GM18951 (cell line): ENCODE results near the gene SIGLEC14.
"Not testable (repeated sequence)": the region's sequence is repeated elsewhere in the genome, so short reads cannot be mapped to it uniquely, and the experiment has no call there.

Experiments
- POLR2A ChIP-seq: IDR thresholded peaks from 4 replicates; pipeline ENCODE4 v1.6.1; 2011; ENCODE audit warnings: mild to moderate bottlenecking; ENCODE audit not compliant: insufficient read length, insufficient read depth; ENCODE audit errors: extremely low read depth
- in situ Hi-C: fragments of 300-500 bp; cut with MboI; formaldehyde crosslinking; loops from one replicate; pipeline ENCODE4 v1.12.0; 2022; ENCODE audit warnings: low sequenced_read_pairs, mixed read lengths, inconsistent platforms; ENCODE audit not compliant: unreplicated experiment

The SIGLEC14 gene

DNA sequence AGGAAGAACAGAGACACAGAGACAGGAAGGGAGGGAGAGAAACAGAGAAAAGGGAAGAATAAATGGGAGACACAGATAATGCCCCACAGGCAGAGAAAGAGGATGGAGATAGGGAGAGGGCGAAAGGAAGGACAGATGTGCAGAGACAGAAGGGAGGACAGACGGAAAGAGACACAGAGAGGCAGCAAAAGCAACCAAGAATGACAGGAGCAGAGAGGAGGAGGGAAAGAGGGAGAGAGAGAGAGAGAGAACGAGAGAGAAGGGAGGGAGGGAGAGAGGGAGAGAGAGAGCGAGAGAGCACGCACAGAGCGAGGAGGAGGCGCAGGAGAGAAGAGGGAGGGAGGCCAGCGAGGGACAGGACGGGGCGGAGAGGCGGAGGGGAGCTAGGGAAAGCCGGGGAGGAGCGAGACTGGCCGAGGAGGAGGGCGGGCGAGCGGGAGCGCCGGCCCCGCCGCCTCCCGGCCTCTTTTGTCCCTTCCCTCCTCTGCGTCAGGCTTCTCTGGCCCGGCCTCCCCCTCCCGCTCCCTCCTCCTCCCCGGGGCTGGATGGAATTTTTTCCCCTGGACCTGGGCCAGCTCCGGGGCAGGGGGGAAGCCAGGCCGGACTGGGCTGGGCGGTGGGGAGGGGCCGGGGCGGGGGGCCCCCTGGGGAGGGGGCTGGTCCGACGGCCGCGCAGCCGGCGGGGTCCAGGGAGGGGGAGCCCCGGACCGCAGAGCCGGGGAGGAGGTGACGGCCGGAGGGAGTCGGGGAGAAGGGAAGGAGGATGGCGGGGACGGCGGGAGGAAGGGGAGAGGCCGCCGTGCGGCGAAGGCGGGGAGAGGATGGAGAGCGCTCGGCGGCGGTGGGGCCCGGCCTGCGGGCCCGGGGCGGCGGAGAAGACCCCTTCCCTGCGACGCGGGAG is 42.3 kb upstream of the SIGLEC14 start:
- in situ Hi-C loops = no loop called here
- no peak for TF ChIP-seq POLR2A

DNA sequence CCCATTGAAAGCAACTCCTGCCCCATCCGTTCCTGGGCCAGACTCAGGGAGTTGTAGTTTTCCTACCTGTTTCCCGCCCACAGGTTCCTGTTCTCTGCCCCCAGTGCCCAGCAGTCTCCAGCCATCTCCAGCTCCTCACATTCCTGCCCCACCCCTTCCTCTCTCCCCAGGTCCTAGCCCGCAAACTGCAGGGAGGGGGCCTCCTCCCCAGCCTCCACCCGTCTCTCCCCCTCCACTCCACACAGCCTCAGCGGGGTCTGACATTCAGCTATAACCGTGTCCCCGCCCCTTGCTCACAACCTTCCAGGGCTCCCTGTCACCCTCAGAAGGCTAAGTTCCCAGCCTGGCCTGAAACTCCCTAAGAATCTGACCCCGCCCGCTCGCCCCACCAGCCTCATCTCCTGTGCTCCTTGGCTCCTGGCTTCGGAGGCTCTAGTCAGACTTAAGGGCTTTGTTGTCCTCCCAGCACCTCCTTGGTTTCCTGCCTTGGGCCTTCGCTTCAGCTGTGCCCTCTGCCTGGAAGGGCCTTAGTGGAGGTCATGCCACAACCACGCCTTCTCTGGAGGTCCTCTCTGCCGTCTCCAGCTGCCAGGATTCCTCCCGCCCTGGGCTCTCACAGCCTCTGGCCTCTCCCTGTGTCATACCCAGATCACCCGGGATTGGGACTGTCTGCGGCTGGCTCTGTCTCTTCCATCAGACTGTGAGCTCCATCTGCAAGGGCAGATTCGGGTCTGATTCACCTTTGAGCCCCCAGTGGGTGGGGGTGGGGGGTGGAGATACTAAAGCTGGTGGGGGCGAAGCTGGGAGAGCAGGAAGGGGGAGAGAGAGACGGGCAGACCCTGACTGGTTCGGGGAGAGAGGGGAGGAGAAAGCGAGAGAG is 41.4 kb upstream of the SIGLEC14 start:
- no peak for TF ChIP-seq POLR2A
- in situ Hi-C loops = no loop called here

DNA sequence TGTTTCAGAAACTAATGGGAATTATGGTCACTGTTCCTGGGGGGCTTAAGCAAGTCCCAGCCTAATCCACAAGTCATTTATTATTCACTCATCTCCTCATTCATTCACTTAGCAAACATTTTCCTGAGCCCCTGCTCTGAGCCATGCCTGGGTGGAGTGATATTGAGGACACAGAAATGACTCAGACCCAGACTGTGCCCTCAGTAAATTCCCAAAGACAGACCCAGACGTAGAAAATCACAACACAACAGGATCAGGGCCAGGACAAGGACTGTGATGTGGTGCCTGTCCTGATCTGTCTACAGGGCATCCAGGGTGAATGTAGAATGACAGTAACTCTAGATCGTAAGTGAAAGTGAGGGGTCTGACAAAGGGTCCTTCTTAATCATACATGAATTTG is 39.5 kb upstream of the SIGLEC14 start:
- no peak for TF ChIP-seq POLR2A
- in situ Hi-C loops = no loop called here

DNA sequence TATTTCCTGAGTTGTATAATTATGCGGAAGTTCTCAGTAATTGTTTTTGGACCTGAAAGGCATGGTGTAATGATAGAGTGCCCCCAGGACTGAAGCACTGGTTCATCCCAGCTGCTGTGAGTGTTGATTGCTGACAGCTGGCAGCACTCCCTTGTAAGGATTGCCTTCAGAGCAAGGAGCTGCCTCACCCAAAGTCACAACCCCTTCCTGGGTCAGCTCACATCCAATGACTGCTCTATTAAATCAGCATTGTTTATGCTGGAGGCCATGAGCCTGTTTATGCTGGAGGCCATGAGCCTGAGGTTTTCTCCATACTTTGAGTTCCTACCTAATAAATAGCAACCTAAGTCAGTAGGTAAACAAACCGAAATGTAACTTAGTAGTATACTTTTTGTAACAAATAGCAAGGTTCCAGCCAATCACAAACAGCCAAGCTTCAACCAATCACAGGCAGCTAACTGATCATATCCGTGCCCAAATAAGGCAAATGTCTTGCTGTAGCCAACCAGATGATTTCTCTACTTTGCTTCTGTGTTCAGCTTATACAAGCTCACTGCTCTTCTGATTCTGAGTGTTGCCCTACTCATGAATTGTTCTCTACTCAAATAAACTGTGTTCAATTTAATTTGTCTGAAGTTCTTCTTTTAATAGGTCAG is 34.8 kb upstream of the SIGLEC14 start:
- no peak for TF ChIP-seq POLR2A
- in situ Hi-C loops = no loop called here

DNA sequence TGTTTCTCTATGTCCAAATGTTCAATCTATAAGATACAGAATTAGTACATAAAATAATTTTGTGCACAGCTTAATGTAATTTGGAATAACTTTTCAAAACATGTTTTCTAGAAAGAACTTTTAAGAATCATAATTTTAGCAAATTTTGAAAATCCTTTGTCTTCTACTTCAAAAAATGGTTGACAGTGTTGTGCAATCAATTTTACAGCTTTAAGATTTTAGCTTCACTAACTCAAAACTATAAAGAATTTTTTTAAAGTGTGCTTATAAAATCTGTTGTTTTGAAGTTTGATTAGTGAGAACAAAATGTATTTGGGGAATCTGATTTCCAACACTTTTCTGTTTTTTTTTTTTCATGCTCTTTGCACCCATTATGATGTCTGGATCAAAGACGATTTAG is 33.8 kb upstream of the SIGLEC14 start:
- no peak for TF ChIP-seq POLR2A
- in situ Hi-C loops = no loop called here

DNA sequence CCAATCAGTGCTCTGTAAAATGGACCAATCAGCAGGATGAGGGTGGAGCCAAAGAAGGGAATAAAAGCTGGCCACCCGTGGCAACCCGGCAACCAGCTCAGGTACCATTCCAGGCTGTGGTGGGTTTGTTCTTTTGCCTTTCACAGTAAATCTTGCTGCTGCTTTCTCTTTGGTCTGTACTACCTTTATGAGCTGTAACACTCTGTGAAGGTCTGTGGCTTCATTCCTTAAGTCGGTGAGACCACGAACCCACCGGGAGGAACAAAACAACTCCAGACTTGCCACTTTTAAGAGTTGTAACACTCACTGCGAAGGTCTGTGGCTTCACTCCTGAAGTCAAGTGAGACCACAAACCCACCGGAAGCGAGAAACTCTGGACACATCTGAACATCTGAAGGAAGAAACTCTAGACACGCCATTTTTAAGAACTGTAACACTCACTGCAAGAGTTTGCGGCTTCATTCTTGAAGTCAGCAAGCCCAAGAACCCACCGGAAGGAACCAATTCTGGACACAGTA is 30.0 kb upstream of the SIGLEC14 start:
- TF ChIP-seq POLR2A = no peak
- in situ Hi-C loops = no loop called here

DNA sequence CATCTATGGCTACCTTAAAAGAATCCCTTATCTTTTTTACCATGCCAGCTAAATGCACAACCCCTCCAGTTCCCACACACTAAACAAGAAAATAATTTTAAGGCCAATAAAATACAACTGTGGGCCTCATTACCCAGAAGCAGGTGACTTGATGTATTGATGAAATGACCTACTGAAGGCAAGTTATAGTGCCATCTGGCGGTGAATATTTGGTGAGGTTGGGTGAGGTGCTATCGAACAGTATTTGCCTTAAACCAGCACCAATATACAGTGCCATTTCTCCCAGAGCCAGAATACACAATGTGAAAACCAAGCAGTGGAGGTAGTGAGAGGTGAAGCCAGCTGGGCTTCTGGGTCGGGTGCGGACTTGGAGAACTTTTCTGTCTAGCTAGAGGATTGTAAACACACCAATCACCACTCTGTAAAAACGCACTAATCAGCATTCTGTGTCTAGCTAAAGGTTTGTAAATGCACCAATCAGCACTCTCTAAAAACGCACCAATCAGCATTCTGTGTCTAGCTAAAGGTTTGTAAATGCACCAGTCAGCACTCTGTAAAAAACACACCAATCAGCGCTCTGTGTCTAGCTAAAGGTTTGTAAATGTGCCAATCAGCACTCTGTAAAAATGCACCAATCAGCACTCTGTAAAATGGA is 29.4 kb upstream of the SIGLEC14 start:
- in situ Hi-C loops = not testable (repeated sequence)

DNA sequence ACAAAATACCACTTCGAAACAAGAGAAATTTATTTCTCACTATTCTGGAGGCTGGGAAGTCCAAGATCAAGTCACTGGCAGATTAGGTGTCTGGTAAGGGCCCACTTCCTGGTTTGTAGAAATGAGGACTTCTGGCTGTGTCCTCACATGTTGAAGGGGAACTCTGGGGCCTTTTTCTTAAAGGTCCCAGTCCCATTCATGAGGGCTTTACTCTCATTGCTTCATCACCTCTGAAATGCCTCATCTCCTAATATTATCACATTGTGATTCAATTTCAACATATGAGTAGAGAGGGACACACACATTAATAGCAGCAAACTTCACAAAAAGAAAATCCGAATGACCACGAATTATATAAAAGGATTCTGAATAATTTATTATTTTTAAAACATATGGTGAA is 21.6 kb upstream of the SIGLEC14 start:
- TF ChIP-seq POLR2A = no peak
- in situ Hi-C loops = no loop called here

DNA sequence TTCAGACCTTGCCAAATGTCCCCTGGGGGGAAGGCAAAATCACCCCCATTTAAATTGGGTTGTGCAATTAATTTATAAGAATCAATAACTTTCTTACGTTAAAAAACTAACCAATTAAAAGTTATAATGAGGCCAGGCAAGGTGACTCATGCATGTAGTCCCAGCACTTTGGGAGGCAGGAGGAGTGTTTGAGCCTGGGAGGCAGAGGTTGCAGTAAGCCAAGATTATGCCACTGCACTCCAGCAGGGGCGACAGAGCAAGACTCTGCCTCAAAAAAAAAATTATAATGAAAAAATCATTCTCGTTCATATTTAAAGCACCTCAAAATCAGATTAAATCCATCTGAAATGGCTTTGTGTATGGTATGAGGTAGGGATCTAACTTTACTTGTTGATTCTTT is 18.4 kb upstream of the SIGLEC14 start:
- in situ Hi-C loops = no loop called here
- no peak for TF ChIP-seq POLR2A

DNA sequence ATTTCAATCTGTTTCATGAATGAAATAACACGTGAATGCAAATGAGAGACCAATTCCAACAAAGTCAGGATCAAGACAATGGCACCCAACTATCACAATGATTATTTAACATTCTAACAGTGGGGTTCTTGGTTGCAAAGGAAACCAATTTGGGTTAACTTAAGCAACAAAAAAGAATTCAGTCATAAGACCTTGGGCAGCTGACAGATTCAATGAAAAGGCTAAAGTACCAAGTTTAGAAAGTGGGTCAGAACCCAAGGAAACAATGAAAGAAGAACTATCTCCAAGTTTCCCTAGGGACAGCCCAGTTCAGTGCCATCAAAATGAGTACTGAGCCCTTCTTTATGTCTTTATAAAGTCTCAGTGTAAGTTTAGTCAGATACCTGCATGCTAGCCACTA is 17.5 kb upstream of the SIGLEC14 start:
- in situ Hi-C loops = no loop called here
- no peak for TF ChIP-seq POLR2A

DNA sequence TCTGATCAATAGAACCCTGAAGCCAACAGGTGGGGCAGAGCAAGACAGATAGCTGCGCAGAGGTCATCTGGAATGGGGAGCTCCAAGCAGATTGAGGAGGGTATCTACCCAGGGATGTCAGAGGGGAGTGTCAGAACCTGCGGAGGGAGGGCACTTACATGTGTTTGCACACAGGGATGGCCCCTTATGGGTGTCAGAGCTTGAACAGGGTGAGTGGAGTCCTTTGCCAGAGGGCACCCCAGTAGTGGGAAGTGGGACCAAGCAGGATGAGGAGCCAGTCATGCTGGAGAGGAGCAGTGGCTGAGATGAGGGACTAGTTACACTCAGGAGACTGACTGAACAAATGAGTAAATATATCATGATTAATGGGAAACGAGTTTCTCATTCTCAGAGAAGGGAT is 17.0 kb upstream of the SIGLEC14 start:
- in situ Hi-C loops = no loop called here
- no peak for TF ChIP-seq POLR2A

DNA sequence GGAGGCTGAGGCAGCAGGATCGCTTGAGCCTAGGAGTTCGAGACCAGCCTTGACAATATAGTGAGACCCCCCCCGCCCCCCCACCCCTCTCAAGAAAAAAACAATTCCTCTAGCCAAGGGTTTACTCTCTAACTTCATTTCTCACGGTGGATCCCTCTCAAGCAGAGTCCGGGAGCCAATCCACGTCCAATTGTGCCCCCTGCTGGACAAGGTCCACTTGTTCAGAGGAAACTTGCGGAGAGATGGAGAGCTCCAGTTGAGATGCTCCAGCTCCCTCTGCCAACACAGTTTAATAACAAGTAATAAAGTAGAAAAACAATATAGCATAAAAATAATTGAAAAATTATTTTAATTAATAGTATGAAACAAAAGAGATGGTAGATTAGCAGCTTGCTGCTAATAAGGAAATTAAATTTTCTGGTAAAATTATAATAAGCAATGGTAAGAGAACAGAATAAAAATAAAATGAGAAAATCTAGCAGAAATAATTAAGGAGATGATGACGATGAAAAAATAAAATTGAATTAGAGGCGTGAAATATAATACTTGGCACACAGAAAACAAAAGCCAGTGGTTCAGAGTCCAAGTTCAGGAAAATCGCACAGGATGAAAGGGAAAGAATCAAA is 14.5 kb upstream of the SIGLEC14 start:
- in situ Hi-C loops = no loop called here
- TF ChIP-seq POLR2A = no peak
